Measurements from ENCODE around the gene TAF4B.
"Not testable (repeated sequence)": the region's sequence is repeated elsewhere in the genome, so short reads cannot be mapped to it uniquely, and the experiment has no call there.

Gene TAF4B

GRCh38 chr18:26432651-26433424 is 206.6 kb downstream of the TAF4B start:
- no peak for DNase-seq

DNA sequence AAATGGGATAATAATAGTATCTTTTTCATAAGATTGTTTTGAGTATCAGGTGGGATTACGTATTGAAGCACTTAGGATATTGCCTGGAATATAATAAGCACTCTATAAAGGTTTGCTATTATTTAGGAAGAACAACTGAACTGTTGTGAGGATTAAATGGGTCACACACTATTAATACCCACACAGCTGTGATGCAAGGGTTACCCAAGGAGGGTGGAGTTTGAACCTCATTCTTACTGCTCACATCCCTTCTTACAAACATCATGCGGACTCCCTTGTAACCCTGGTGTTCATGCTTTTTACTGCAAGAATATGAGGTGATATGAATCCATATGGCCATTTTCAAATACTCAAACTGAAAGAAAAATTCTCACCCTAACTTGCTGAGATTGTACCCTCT is 208.6 kb downstream of the TAF4B start:
- DNase-seq: no peak

DNA sequence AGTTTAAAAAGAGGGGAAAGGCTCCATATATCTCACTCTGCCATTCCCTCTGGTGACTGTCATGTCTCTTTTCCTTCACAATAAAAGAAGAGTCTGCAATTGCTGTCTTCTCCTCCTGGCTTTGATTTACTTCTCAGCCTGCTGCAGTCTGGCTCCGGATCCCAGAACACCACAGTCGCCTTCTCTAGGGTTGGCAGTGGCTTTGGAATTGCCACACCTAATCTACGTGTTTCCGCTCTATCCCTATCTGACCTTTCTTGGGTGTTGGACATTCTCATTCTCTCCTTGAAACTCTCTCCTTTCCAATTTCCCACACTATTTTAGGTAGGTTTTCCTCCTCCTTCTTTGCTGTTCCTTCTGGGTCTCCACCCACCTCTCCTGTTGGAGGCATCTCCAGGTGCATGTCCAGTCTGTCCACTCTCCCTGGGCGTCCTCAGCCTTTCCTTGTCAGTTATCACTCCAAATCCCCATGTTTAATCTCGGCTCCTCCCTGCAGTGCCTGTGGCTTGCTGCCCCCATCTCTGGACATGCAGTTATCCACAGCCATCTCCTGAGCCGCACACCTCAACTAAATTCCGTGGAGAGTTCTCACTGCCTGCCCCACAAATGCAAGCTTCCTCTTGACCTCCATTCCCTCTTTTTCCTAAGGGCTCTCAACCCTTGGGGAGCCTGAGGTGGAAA is 209.3 kb downstream of the TAF4B start:
- no peak for DNase-seq

- no peak for DNase-seq
Measured at GRCh38 chr18:26436176-26437051, 210.2 kb downstream of the TAF4B start.

GRCh38 chr18:26437634-26438033 is 211.4 kb downstream of the TAF4B start:
- not testable (repeated sequence) for DNase-seq

DNA sequence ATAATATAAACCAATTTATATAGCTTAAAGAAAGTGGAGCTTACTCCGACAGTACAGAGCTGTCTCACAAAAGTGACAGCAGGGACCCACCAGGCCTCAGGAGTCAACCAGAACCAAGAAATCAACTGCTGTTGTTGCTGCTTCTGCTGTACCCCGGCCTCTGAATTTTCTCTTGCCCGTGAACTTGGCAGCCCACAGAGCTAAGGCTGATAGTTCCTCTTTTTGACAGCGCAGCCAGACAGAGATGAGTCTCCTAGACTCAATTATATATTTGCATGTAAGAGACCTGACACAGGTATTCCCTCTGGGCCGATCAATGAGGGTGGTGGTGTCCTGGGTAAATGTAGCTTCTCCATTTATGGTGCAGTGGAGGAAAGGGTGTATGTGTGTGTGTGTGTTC is 212.7 kb downstream of the TAF4B start:
- no peak for DNase-seq

DNA sequence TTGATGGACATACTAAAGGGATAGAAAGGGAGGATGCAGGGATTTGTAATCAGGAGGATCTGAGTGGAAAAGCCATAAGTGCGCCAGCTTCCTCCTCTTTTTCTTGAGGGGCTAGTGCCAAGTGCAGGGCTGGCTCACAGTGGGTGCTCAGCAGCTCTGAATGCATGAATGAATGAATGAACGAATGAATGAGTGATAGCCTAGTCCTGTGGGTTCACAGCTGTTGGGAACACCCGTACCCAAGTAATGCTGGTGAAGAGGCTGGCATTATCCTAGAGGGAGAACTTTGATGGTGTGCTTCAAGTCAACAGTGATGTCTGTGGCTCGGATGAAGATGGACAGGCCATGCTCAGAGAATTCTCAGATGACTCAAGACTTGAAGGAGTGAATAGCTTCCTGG is 213.3 kb downstream of the TAF4B start:
- DNase-seq: no peak

- DNase-seq: no peak
Measured at GRCh38 chr18:26440644-26441043, 214.4 kb downstream of the TAF4B start.
